HepG2 (cell line): ENCODE data around the gene PC. TPM values are rescaled to one million over a fixed set of nuclear protein-coding genes. Genes with fewer than 3 reads are reported as not detected.

Source experiments
- BATF2 ChIP-seq: sonication (generic); formaldehyde crosslinking; IDR thresholded peaks from 2 replicates; pipeline ENCODE4 v1.8.0; 2022; ENCODE audit warnings: mild to moderate bottlenecking, missing genetic modification reagents, moderate library complexity
- CSRNP1 ChIP-seq: sonication (generic); formaldehyde crosslinking; IDR thresholded peaks from 2 replicates; pipeline ENCODE4 v1.8.1; 2023; ENCODE audit warnings: mild to moderate bottlenecking, missing genetic modification reagents
- FOXA1 ChIP-seq, 2 experiments: fragments of 450-650 bp in 1 of 2; sonication (generic) in 1 of 2; formaldehyde crosslinking in 1 of 2; IDR thresholded peaks; 2 replicates each; pipeline versions ENCODE4 v1.4.0 to v1.6.1; 2016 to 2020; ENCODE audit warnings: missing genetic modification reagents in 1 of 2
- HMGXB4 ChIP-seq, 2 experiments: sonication (generic) in 1 of 2; formaldehyde crosslinking in 1 of 2; IDR thresholded peaks; 2 replicates each; pipeline versions ENCODE4 v1.4.0 to v1.6.1; 2018 to 2020; ENCODE audit warnings: missing genetic modification reagents in 2 of 2, borderline replicate concordance in 1 of 2, low read depth in 1 of 2, mild to moderate bottlenecking in 1 of 2, missing biosample characterization in 1 of 2
- KLF16 ChIP-seq, 2 experiments: sonication (generic) in 1 of 2; formaldehyde crosslinking in 1 of 2; IDR thresholded peaks; 2 replicates each; pipeline versions ENCODE4 v1.6.1 to v1.8.0; 2016 to 2023; ENCODE audit warnings: missing genetic modification reagents in 2 of 2, missing compliant biosample characterization in 1 of 2
- MTF1 ChIP-seq: sonication (generic); formaldehyde crosslinking; IDR thresholded peaks from 2 replicates; pipeline ENCODE4 v1.5.0; 2020; ENCODE audit warnings: missing genetic modification reagents
- NFYC ChIP-seq: IDR thresholded peaks from 2 replicates; pipeline ENCODE4 v1.6.1; 2016; ENCODE audit warnings: missing genetic modification reagents, missing compliant biosample characterization
- NKX3-1 ChIP-seq: sonication (generic); formaldehyde crosslinking; IDR thresholded peaks from 2 replicates; pipeline ENCODE4 v1.5.0; 2020; ENCODE audit warnings: missing genetic modification reagents
- NR2F6 ChIP-seq, 2 experiments: IDR thresholded peaks; 2 replicates each; pipeline ENCODE4 v1.6.1; 2016; ENCODE audit warnings: antibody characterized with exemption in 1 of 2, mild to moderate bottlenecking in 1 of 2
- ONECUT2 ChIP-seq: sonication (generic); formaldehyde crosslinking; IDR thresholded peaks from 2 replicates; pipeline ENCODE4 v1.4.0; 2020; ENCODE audit warnings: missing genetic modification reagents
- PRDM4 ChIP-seq: sonication (generic); formaldehyde crosslinking; IDR thresholded peaks from 2 replicates; pipeline ENCODE4 v1.9.0; 2021; ENCODE audit warnings: missing genetic modification reagents, borderline replicate concordance
- RAD21 ChIP-seq: fragments of 450-650 bp; formaldehyde crosslinking; IDR thresholded peaks from 2 replicates; pipeline ENCODE4 v1.5.0; 2020; ENCODE audit warnings: mild to moderate bottlenecking
- RAD51 ChIP-seq: fragments of 450-650 bp; IDR thresholded peaks from 2 replicates; pipeline ENCODE4 v1.6.1; 2016; ENCODE audit warnings: borderline replicate concordance
- REL ChIP-seq: sonication (generic); formaldehyde crosslinking; conservative IDR thresholded peaks from 2 replicates; pipeline ENCODE4 v1.8.0; 2022; ENCODE audit warnings: mild to moderate bottlenecking, missing genetic modification reagents, moderate library complexity
- RXRA ChIP-seq: sonication (generic); formaldehyde crosslinking; IDR thresholded peaks from 2 replicates; pipeline ENCODE4 v1.5.1; 2020; ENCODE audit warnings: missing genetic modification reagents
- TFAP4 ChIP-seq: sonication (generic); IDR thresholded peaks from 2 replicates; pipeline ENCODE4 v1.6.1; 2016; ENCODE audit warnings: low read depth, borderline replicate concordance
- ZNF24 ChIP-seq: fragments of 450-650 bp; IDR thresholded peaks from 2 replicates; pipeline ENCODE4 v1.6.1; 2017; ENCODE audit warnings: antibody characterized with exemption, mild to moderate bottlenecking
- ZNF431 ChIP-seq: sonication (generic); formaldehyde crosslinking; IDR thresholded peaks from 2 replicates; pipeline ENCODE4 v1.9.0; 2022; ENCODE audit warnings: missing genetic modification reagents, low read depth, mild to moderate bottlenecking, borderline replicate concordance
- ZNF530 ChIP-seq: sonication (generic); formaldehyde crosslinking; IDR thresholded peaks from 2 replicates; pipeline ENCODE4 v1.5.0; 2020; ENCODE audit warnings: low read depth, mild to moderate bottlenecking, missing genetic modification reagents
- ZNF564 ChIP-seq: sonication (generic); formaldehyde crosslinking; IDR thresholded peaks from 2 replicates; pipeline ENCODE4 v1.8.1; 2023; ENCODE audit warnings: mild to moderate bottlenecking, missing genetic modification reagents
- ZNF660 ChIP-seq: sonication (generic); formaldehyde crosslinking; IDR thresholded peaks from 2 replicates; pipeline ENCODE4 v1.5.1; 2020; ENCODE audit warnings: mild to moderate bottlenecking, low read depth, missing genetic modification reagents, borderline replicate concordance
- ZNF766 ChIP-seq: sonication (generic); formaldehyde crosslinking; IDR thresholded peaks from 2 replicates; pipeline ENCODE4 v1.5.0; 2020; ENCODE audit warnings: missing genetic modification reagents, borderline replicate concordance
- polyA plus RNA-seq, 8 experiments: library from polyadenylated mRNA; depleted of rRNA in 3 of 8; stranded (reverse) in 7 of 8; unstranded in 1 of 8; fragments of >200 nt; fragmentation: Illumina TruSeq in 4 of 8; extraction: Trizol in 4 of 8; gene quantifications; 2 replicates each; pipeline versions ENCODE4 v1.2.1 to v1.2.3, GENCODE V29; 2011 to 2016; ENCODE audit warnings: low read depth in 4 of 8, missing spikeins in 1 of 8, mixed read lengths in 1 of 8; ENCODE audit not compliant: insufficient read depth in 1 of 8
- total RNA-seq, 5 experiments: library from RNA; depleted of rRNA; stranded (reverse); fragments of >200 nt; fragmentation: Illumina TruSeq; extraction: Trizol; gene quantifications; 2 replicates each; pipeline ENCODE4 v1.2.3, GENCODE V29; 2016; ENCODE audit warnings: low read depth in 1 of 5

Gene PC
- total and polyA plus RNA-seq, 2 of the 13 experiments (the other 11 are each of a cell fraction or from before 2014, with no cell fraction given): 29.0 to 39.0 TPM

- peak; percentile 27 to 42; a peak in 2 of 4 replicates for TF ChIP-seq HMGXB4 (CRISPR knock-in tag; IDR thresholded peaks at IDR 0.05; ENCODE audit: borderline replicate concordance in 1 of 2, low read depth in 1 of 2)
- TF ChIP-seq ZNF431 (CRISPR knock-in tag): no peak
- no peak for TF ChIP-seq ZNF24
- no peak for TF ChIP-seq MTF1
- TF ChIP-seq ZNF660 (CRISPR knock-in tag): no peak
- TF ChIP-seq ZNF766: no peak
- TF ChIP-seq ONECUT2 (CRISPR knock-in tag): no peak
- no peak for TF ChIP-seq NFYC
- no peak for TF ChIP-seq REL (CRISPR knock-in tag)
- no peak for TF ChIP-seq ZNF530 (CRISPR knock-in tag)
- TF ChIP-seq TFAP4: 0 out of 2 replicates have a peak, but pooled peaks have one; percentile 11
- no peak for TF ChIP-seq RAD51
- 0 out of 2 replicates have a peak, but pooled peaks have one; percentile 15 for TF ChIP-seq RXRA (CRISPR knock-in tag)
- no peak for TF ChIP-seq FOXA1 (IDR thresholded peaks at IDR 0.05)
- no peak for TF ChIP-seq FOXA1 (CRISPR knock-in tag; IDR thresholded peaks at IDR 0.05)
- TF ChIP-seq PRDM4 (CRISPR knock-in tag): no peak
- TF ChIP-seq ZNF564 (CRISPR knock-in tag): no peak
- no peak for TF ChIP-seq BATF2 (CRISPR knock-in tag)
- no peak for TF ChIP-seq NKX3-1
- no peak for TF ChIP-seq NR2F6 (IDR thresholded peaks at IDR 0.05)
- 0 out of 2 replicates have a peak, but pooled peaks have one; percentile 31 for TF ChIP-seq NR2F6 (CRISPR knock-in tag; IDR thresholded peaks at IDR 0.05)
- TF ChIP-seq RAD21 (CRISPR knock-in tag): peak; percentile 59
- no peak for TF ChIP-seq KLF16 (CRISPR knock-in tag; IDR thresholded peaks at IDR 0.05)
- no peak for TF ChIP-seq CSRNP1 (CRISPR knock-in tag)
Observed at GRCh38 chr11:66868726-66869566, 89.2 kb downstream of the PC start (continued).
